Gastrocnemius medialis (tissue), 4 donors: ENCODE measurements around the gene PSMA6. TPM values are rescaled to one million over a fixed set of nuclear protein-coding genes. Genes with fewer than 3 reads are reported as not detected.
"Not testable (repeated sequence)": the region's sequence is repeated elsewhere in the genome, so short reads cannot be mapped to it uniquely, and the experiment has no call there.

Experiments used
- ATAC-seq, 2 donors: fragments of 150-250 bp; one replicate each; pipeline ENCODE4 v1.9.1; 2016
- DNase-seq, 2 donors: peaks; one replicate each; pipeline ENCODE4 v3.0.0-alpha.2; 2019
- H3K27ac ChIP-seq, 4 donors: fragments of 200-600 bp; sonication (generic); 1 replicate in 1 of 4; 2 replicates in 3 of 4; pipeline ENCODE4 v1.5.1; 2016 to 2018; ENCODE audit warnings: mild to moderate bottlenecking in 2 of 4, moderate library complexity in 1 of 4
- H3K27me3 ChIP-seq, 3 donors: fragments of 200-600 bp; sonication (generic) in 2 of 3; 1 replicate in 1 of 3; 2 replicates in 2 of 3; pipeline versions ENCODE4 v1.5.1 to v1.6.0; 2016 to 2019; ENCODE audit warnings: mild to moderate bottlenecking in 1 of 3, moderate library complexity in 1 of 3
- H3K36me3 ChIP-seq, 2 donors: fragments of 200-600 bp; sonication (generic) in 1 of 2; one replicate each; pipeline ENCODE4 v1.5.1; 2017 to 2018
- H3K4me1 ChIP-seq, 2 donors: fragments of 200-600 bp; sonication (generic) in 1 of 2; one replicate each; pipeline ENCODE4 v1.5.1; 2016 to 2017; ENCODE audit warnings: mild to moderate bottlenecking in 2 of 2
- H3K4me3 ChIP-seq, 4 donors: fragments of 200-600 bp; sonication (generic) in 3 of 4; 1 replicate in 1 of 4; 2 replicates in 3 of 4; pipeline ENCODE4 v1.5.1; 2016 to 2019; ENCODE audit warnings: mild to moderate bottlenecking in 2 of 4
- H3K9me3 ChIP-seq, 3 donors: fragments of 200-600 bp; sonication (generic) in 2 of 3; 1 replicate in 1 of 3; 2 replicates in 2 of 3; pipeline ENCODE4 v1.5.1; 2016 to 2019
- CTCF ChIP-seq, 5 experiments: fragments of 450-650 bp in 3 of 5; fragments of 200-600 bp in 2 of 5; sonication (generic) in 2 of 5; IDR thresholded peaks in 4 of 5; conservative IDR thresholded peaks in 1 of 5; 1 replicate in 4 of 5; 2 replicates in 1 of 5; pipeline ENCODE4 v1.5.1; 2016 to 2019; ENCODE audit warnings: antibody characterized with exemption in 5 of 5, mild to moderate bottlenecking in 3 of 5, moderate library complexity in 3 of 5
- POLR2A ChIP-seq, 2 donors: fragments of 450-650 bp; IDR thresholded peaks; one replicate each; pipeline ENCODE4 v1.6.1; 2017; ENCODE audit warnings: antibody characterized with exemption in 2 of 2, mild to moderate bottlenecking in 2 of 2, moderate library complexity in 2 of 2
- in situ Hi-C, 4 donors: fragments of 200-750 bp; cut with MboI; loops; one replicate each; pipeline versions ENCODE4 v1.15.0 to v1.8.0; 2017; ENCODE audit warnings: low sequenced_read_pairs in 4 of 4
- intact Hi-C: fragments of 100-400 bp; cut with DNase I; formaldehyde crosslinking; loops from one replicate; pipeline ENCODE4 v1.15.1; 2023; ENCODE audit warnings: low total_unique reads
- total RNA-seq, 4 donors: library from RNA; depleted of rRNA; stranded (reverse); fragments of >200 nt; gene quantifications; one replicate each; pipeline versions ENCODE4 v1.1.0 to v1.2.3, GENCODE V29; 2016

The PSMA6 gene
- total RNA-seq, 4 donors from 2014 or later, result 323 to 502 (median 464) TPM

GRCh38 chr14:35346738-35347322 is 54.6 kb downstream of the PSMA6 start:
- Histone ChIP-seq H3K27ac (no peak overlapping the region), H3K4me1 (peaks cover 12% of the 10 kb centered on the region in 2 donors), H3K9me3 (no peaks in the 10 kb centered on the region), H3K4me3 (no peak overlapping the region), H3K36me3 (no peaks in the 10 kb centered on the region), H3K27me3 (no peaks in the 10 kb centered on the region)
- ATAC-seq, result no peak
- intact Hi-C loops (no loop called here), in situ Hi-C loops (no loop called here)
- DNase-seq, result no peak
- TF ChIP-seq CTCF (IDR thresholded peaks at IDR 0.05 in 4 of 5, conservative IDR thresholded peaks at IDR 0.05 in 1 of 5), result no peak
- no peak for TF ChIP-seq POLR2A (IDR thresholded peaks at IDR 0.05)

GRCh38 chr14:35347323-35348043 is 55.3 kb downstream of the PSMA6 start:
- Histone ChIP-seq H3K4me3 (no peak overlapping the region), H3K27me3 (no peaks in the 10 kb centered on the region), H3K27ac (no peak overlapping the region), H3K36me3 (no peaks in the 10 kb centered on the region), H3K9me3 (no peaks in the 10 kb centered on the region), H3K4me1 (peaks cover 5 to 6% of the 10 kb centered on the region in 2 donors)
- TF ChIP-seq CTCF (IDR thresholded peaks at IDR 0.05 in 4 of 5, conservative IDR thresholded peaks at IDR 0.05 in 1 of 5), result no peak
- no peak for TF ChIP-seq POLR2A (IDR thresholded peaks at IDR 0.05)
- DNase-seq (no peak), ATAC-seq (no peak)
- in situ Hi-C loops (no loop called here), intact Hi-C loops (no loop called here)

- H3K27ac ChIP-seq, H3K9me3 ChIP-seq, intact Hi-C loops, DNase-seq, H3K27me3 ChIP-seq, ATAC-seq, H3K36me3 ChIP-seq, in situ Hi-C loops, H3K4me3 ChIP-seq, H3K4me1 ChIP-seq: not testable (repeated sequence)
These were observed 55.8 kb downstream of the PSMA6 start for GRCh38 chr14:35348044-35348380.

- Histone ChIP-seq H3K27me3 (no peaks in the 10 kb centered on the region), H3K9me3 (no peaks in the 10 kb centered on the region), H3K4me3 (no peak overlapping the region), H3K4me1 (no peaks in the 10 kb centered on the region), H3K27ac (no peak overlapping the region), H3K36me3 (no peaks in the 10 kb centered on the region)
- in situ Hi-C loops, result no loop called here
- DNase-seq (no peak), ATAC-seq (no peak)
- TF ChIP-seq CTCF (IDR thresholded peaks at IDR 0.05 in 4 of 5, conservative IDR thresholded peaks at IDR 0.05 in 1 of 5) (no peak), POLR2A (IDR thresholded peaks at IDR 0.05) (no peak)
- intact Hi-C loops, result no loop called here
These were observed 57.5 kb downstream of the PSMA6 start for GRCh38 chr14:35349496-35350365.

- TF ChIP-seq POLR2A (IDR thresholded peaks at IDR 0.05) (no peak), CTCF (IDR thresholded peaks at IDR 0.05 in 4 of 5, conservative IDR thresholded peaks at IDR 0.05 in 1 of 5) (no peak)
- Histone ChIP-seq H3K27ac (peak overlapping the region in 2 of 4 donors; percentile 18 to 21), H3K27me3 (no peaks in the 10 kb centered on the region), H3K36me3 (no peaks in the 10 kb centered on the region), H3K4me1 (no peaks in the 10 kb centered on the region), H3K4me3 (no peak overlapping the region), H3K9me3 (no peaks in the 10 kb centered on the region)
- intact Hi-C loops (no loop called here), in situ Hi-C loops (no loop called here)
- no peak for ATAC-seq
- DNase-seq, result no peak
These were observed 59.3 kb downstream of the PSMA6 start for GRCh38 chr14:35351497-35351896.
